Right ventricle myocardium superior (tissue), 1 donor: Measurements from ENCODE around the gene NUP133. TPM values are rescaled to one million over a fixed set of nuclear protein-coding genes. Genes with fewer than 3 reads are reported as not detected.
"Not testable (repeated sequence)": the region's sequence is repeated elsewhere in the genome, so short reads cannot be mapped to it uniquely, and the experiment has no call there.

Experiments
- ATAC-seq: fragments of 200-7000 bp; cut with Tn5 transposase; one replicate; pipeline ENCODE4 v1.9.1; 2020; ENCODE audit warnings: mild to moderate bottlenecking; ENCODE audit not compliant: poor library complexity
- DNase-seq: peaks from one replicate; pipeline ENCODE4 v3.0.0-alpha.2; 2020
- intact Hi-C: fragments of 100-400 bp; cut with DNase I; formaldehyde crosslinking; loops from one replicate; pipeline ENCODE4 v1.11.2; 2022
- total RNA-seq: library from RNA; stranded (reverse); fragmentation: NEBNext Ultra II Directional; extraction: Animal tissue kit (Norgen Biotek cat#: 25700); gene quantifications from one replicate; pipeline ENCODE4 v1.2.1, GENCODE V29; 2021
- donor health status: DM: no; HTN: yes; CAD: no; lungs with severe emphysema.

Gene NUP133
- total RNA-seq, 1 donor from 2014 or later, result 29.5 TPM

- intact Hi-C loops, result no loop called here
- no peak for ATAC-seq
- DNase-seq, result no peak
These were observed 104.6 kb downstream of the NUP133 start for GRCh38 chr1:229403573-229403972.

- ATAC-seq, result no peak
- DNase-seq, result no peak
- intact Hi-C loops, result no loop called here
These were observed 105.1 kb downstream of the NUP133 start for GRCh38 chr1:229402993-229403392.

- ATAC-seq, intact Hi-C loops, DNase-seq: not testable (repeated sequence)
These were observed 105.8 kb downstream of the NUP133 start for GRCh38 chr1:229402329-229402728.

- ATAC-seq (no peak), DNase-seq (no peak)
- intact Hi-C loops, result no loop called here
These were observed 110.4 kb downstream of the NUP133 start for GRCh38 chr1:229397762-229398161.

- DNase-seq (no peak), ATAC-seq (no peak)
These were observed 111.4 kb downstream of the NUP133 start for GRCh38 chr1:229396585-229397206.

GRCh38 chr1:229394517-229394916, 113.6 kb downstream of the NUP133 start:
- DNase-seq, ATAC-seq, intact Hi-C loops: not testable (repeated sequence)

More at GRCh38 chr1:229396585-229397206, 111.4 kb downstream of the NUP133 start:
- intact Hi-C loops, result no loop called here

DNA sequence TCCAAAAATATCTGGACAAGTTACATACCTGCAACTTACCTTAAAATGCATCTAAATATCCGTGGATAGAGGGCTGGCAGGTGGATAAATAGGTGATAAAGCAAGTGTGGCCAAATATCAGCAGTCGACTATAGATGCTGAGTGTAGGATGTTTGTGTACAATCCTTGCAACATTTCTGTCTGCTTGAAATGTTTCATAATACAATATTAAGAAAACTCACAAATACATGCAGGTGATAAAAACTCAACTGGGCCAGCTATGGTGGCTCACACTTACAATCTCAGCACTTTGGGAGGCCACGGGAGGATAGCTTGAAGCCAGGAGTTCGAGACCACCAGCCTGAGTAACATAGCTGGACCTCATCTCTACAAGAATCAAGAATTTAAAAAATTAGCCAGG, 115.2 kb downstream of the NUP133 start:
- intact Hi-C loops, result no loop called here
- DNase-seq (no peak), ATAC-seq (no peak)

Other genes starting within 250 kb of the NUP133 start
- 103 TPM for gene RAB4A, start 237.2 kb downstream of the NUP133 start, total RNA-seq
- 1.8 TPM for gene CCSAP, start 165.3 kb downstream of the NUP133 start, total RNA-seq
- 577 TPM for gene ACTA1, start 74.2 kb downstream of the NUP133 start, total RNA-seq
- 11.3 TPM for gene ABCB10, start 50.4 kb upstream of the NUP133 start, total RNA-seq
- 9.0 TPM for gene TAF5L, start 117.8 kb upstream of the NUP133 start, total RNA-seq
- gene URB2, start 117.9 kb upstream of the NUP133 start, total RNA-seq, result 3.2 TPM